ENCODE data around the gene RIN2. TPM values are rescaled to one million over a fixed set of nuclear protein-coding genes. Genes with fewer than 3 reads are reported as not detected.

Gene RIN2
- total RNA-seq, 2 donors from 2014 or later, result 17.0 to 19.6 TPM

DNA sequence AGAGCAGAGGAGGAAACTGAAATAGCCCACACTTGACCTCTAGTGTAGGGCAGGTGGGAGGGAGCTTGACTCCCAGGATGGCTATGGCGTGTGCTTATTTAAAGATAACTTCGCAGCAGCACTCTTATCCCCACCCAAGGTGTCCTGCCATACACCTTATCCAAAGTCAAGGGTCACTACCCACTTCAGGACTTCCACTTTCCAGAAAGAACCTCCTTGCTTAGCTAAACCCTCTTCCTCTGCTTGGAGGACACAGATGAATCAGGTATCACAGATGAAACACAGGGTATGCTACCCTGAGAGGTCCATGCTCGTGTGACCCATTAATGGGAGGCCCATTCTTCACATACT, 2.3 kb downstream of the RIN2 start:
- 99 to 100% methylated on average over 1 to 3 of the region's 3 CpGs for WGBS, 2 experiments (ENCODE audit: insufficient coverage in 1 of 2, insufficient read length in 1 of 2)
- Histone ChIP-seq H3K9me3 (ENCODE audit: control insufficient read depth, low read length) (no peaks in the 10 kb centered on the region), H3K9ac (ENCODE audit: extremely low read depth, low read length, poor library complexity, severe bottlenecking) (no peak overlapping the region), H3K27ac (ENCODE audit: low read depth, low read length) (no peak overlapping the region), H3K36me3 (ENCODE audit: control insufficient read depth, insufficient read depth, low read length) (no peaks in the 10 kb centered on the region), H3K27me3 (ENCODE audit: control insufficient read depth, insufficient read depth, low read length, poor library complexity, severe bottlenecking) (no peaks in the 10 kb centered on the region), H3K4me1 (ENCODE audit: control insufficient read depth, insufficient read depth, low read length) (peaks cover 4% of the 10 kb centered on the region), H3K4me3 (ENCODE audit: low read length) (no peak overlapping the region)
- peaks cover 18% of the 10 kb centered on the region for H3K4me1 Mint-ChIP-seq
- H3K36me3 Mint-ChIP-seq (ENCODE audit: low read depth), result peaks cover 3% of the 10 kb centered on the region
- TF ChIP-seq, protein P1, sequence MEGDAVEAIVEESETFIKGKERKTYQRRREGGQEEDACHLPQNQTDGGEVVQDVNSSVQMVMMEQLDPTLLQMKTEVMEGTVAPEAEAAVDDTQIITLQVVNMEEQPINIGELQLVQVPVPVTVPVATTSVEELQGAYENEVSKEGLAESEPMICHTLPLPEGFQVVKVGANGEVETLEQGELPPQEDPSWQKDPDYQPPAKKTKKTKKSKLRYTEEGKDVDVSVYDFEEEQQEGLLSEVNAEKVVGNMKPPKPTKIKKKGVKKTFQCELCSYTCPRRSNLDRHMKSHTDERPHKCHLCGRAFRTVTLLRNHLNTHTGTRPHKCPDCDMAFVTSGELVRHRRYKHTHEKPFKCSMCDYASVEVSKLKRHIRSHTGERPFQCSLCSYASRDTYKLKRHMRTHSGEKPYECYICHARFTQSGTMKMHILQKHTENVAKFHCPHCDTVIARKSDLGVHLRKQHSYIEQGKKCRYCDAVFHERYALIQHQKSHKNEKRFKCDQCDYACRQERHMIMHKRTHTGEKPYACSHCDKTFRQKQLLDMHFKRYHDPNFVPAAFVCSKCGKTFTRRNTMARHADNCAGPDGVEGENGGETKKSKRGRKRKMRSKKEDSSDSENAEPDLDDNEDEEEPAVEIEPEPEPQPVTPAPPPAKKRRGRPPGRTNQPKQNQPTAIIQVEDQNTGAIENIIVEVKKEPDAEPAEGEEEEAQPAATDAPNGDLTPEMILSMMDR (conservative IDR thresholded peaks at IDR 0.05), result no peak
- H3K27ac Mint-ChIP-seq, result no peak overlapping the region
- no peaks in the 10 kb centered on the region for H3K9me3 Mint-ChIP-seq
- H3K4me3 Mint-ChIP-seq, result no peak overlapping the region
- H3K27me3 Mint-ChIP-seq (ENCODE audit: insufficient read depth), result peaks cover 27% of the 10 kb centered on the region
- no peak for DNase-seq

- peaks cover 23% of the 10 kb centered on the region for H3K27me3 Mint-ChIP-seq (ENCODE audit: insufficient read depth)
- no peak for DNase-seq
- Histone ChIP-seq H3K9me3 (ENCODE audit: control insufficient read depth, low read length) (no peaks in the 10 kb centered on the region), H3K27me3 (ENCODE audit: control insufficient read depth, insufficient read depth, low read length, poor library complexity, severe bottlenecking) (no peaks in the 10 kb centered on the region), H3K4me1 (ENCODE audit: control insufficient read depth, insufficient read depth, low read length) (peaks cover 4% of the 10 kb centered on the region), H3K36me3 (ENCODE audit: control insufficient read depth, insufficient read depth, low read length) (no peaks in the 10 kb centered on the region), H3K9ac (ENCODE audit: extremely low read depth, low read length, poor library complexity, severe bottlenecking) (no peak overlapping the region), H3K4me3 (ENCODE audit: low read length) (no peak overlapping the region), H3K27ac (ENCODE audit: low read depth, low read length) (no peak overlapping the region)
- H3K36me3 Mint-ChIP-seq (ENCODE audit: low read depth), result peaks cover 3% of the 10 kb centered on the region
- no peak overlapping the region for H3K4me3 Mint-ChIP-seq
- peaks cover 14% of the 10 kb centered on the region for H3K4me1 Mint-ChIP-seq
- TF ChIP-seq, protein P1 (conservative IDR thresholded peaks at IDR 0.05), result no peak
- no peak overlapping the region for H3K27ac Mint-ChIP-seq
- no peaks in the 10 kb centered on the region for H3K9me3 Mint-ChIP-seq
Observed at GRCh38 chr20:19761326-19761725, 3.3 kb downstream of the RIN2 start.

GRCh38 chr20:19761841-19762240, 3.8 kb downstream of the RIN2 start:
- peaks cover 4% of the 10 kb centered on the region for H3K4me1 ChIP-seq (ENCODE audit: control insufficient read depth, insufficient read depth, low read length)
- DNase-seq, result no peak
- no peaks in the 10 kb centered on the region for H3K9me3 Mint-ChIP-seq
- peaks cover 18% of the 10 kb centered on the region for H3K27me3 Mint-ChIP-seq (ENCODE audit: insufficient read depth)
- H3K9ac ChIP-seq (ENCODE audit: extremely low read depth, low read length, poor library complexity, severe bottlenecking), result no peak overlapping the region
- no peak overlapping the region for H3K27ac ChIP-seq (ENCODE audit: low read depth, low read length)
- no peaks in the 10 kb centered on the region for H3K36me3 ChIP-seq (ENCODE audit: control insufficient read depth, insufficient read depth, low read length)
- no peak overlapping the region for H3K4me3 ChIP-seq (ENCODE audit: low read length)
- no peak overlapping the region for H3K4me3 Mint-ChIP-seq
- peaks cover 3% of the 10 kb centered on the region for H3K36me3 Mint-ChIP-seq (ENCODE audit: low read depth)
- peaks cover 9% of the 10 kb centered on the region for H3K4me1 Mint-ChIP-seq
- H3K27me3 ChIP-seq (ENCODE audit: control insufficient read depth, insufficient read depth, low read length, poor library complexity, severe bottlenecking), result no peaks in the 10 kb centered on the region
- H3K9me3 ChIP-seq (ENCODE audit: control insufficient read depth, low read length), result no peaks in the 10 kb centered on the region
- WGBS, 2 experiments (ENCODE audit: insufficient coverage in 1 of 2, insufficient read length in 1 of 2), result 88 to 94% methylated on average over 1 to 2 of the region's 2 CpGs
- H3K27ac Mint-ChIP-seq, result no peak overlapping the region
- TF ChIP-seq, protein P1 (conservative IDR thresholded peaks at IDR 0.05), result no peak
